K562 (cell line): ENCODE results near the gene WASHC4.

Source experiments
- FOXK2 ChIP-seq, 2 experiments: fragments of 450-650 bp; IDR thresholded peaks in 1 of 2; conservative IDR thresholded peaks in 1 of 2; 2 replicates each; pipeline ENCODE4 v1.6.1; 2016; ENCODE audit warnings: low read depth in 2 of 2, mild to moderate bottlenecking in 1 of 2
- KLF16 ChIP-seq: IDR thresholded peaks from 2 replicates; pipeline ENCODE4 v1.6.1; 2016; ENCODE audit warnings: antibody characterized with exemption
- MEF2D ChIP-seq: conservative IDR thresholded peaks from 2 replicates; pipeline ENCODE4 v1.6.1; 2016; ENCODE audit warnings: low read depth, missing genetic modification characterization, missing compliant biosample characterization
- NFYB ChIP-seq: IDR thresholded peaks from 2 replicates; pipeline ENCODE4 v1.6.1; 2011; ENCODE audit warnings: mild to moderate bottlenecking, moderate library complexity; ENCODE audit not compliant: insufficient read length; ENCODE audit errors: extremely low read depth
- POLR2AphosphoS5 ChIP-seq: IDR thresholded peaks from 2 replicates; pipeline ENCODE4 v1.6.1; 2011; ENCODE audit warnings: mild to moderate bottlenecking, low read depth, low read length, moderate library complexity; ENCODE audit not compliant: control insufficient read depth, insufficient read depth
- RBM39 ChIP-seq: fragments of 200-400 bp; formaldehyde crosslinking; optimal IDR thresholded peaks from 2 replicates; pipeline ENCODE3; 2018; ENCODE audit warnings: low read depth, low read length
- SOX6 ChIP-seq: fragments of 450-650 bp; IDR thresholded peaks from 2 replicates; pipeline ENCODE4 v1.6.1; 2014; ENCODE audit warnings: mild to moderate bottlenecking
- TCF3 ChIP-seq: sonication (generic); formaldehyde crosslinking; IDR thresholded peaks from 2 replicates; pipeline ENCODE4 v1.4.0; 2020; ENCODE audit warnings: mild to moderate bottlenecking, missing genetic modification reagents
- TRIM28 ChIP-seq: fragments of 450-650 bp; IDR thresholded peaks from 2 replicates; pipeline ENCODE4 v1.6.1; 2017
- ZFP36 ChIP-seq: fragments of 150-350 bp; IDR thresholded peaks from 2 replicates; pipeline ENCODE4 v1.6.1; 2018; ENCODE audit warnings: low read length, low read depth; ENCODE audit not compliant: partially characterized antibody
- ZNF3 ChIP-seq: fragments of 250-450 bp; sonication (Bioruptor Pico); IDR thresholded peaks from 2 replicates; pipeline ENCODE4 v1.5.0; 2021; ENCODE audit warnings: mild to moderate bottlenecking, moderate library complexity
- ZNF76 ChIP-seq: fragments of 250-450 bp; sonication (Bioruptor Pico); IDR thresholded peaks from 2 replicates; pipeline ENCODE4 v1.4.0; 2020; ENCODE audit warnings: mild to moderate bottlenecking, moderate library complexity, borderline replicate concordance
- TF ChIP-seq, protein P1 (sequence below): sonication (generic); formaldehyde crosslinking; IDR thresholded peaks from 2 replicates; pipeline ENCODE4 v1.8.0; 2022; ENCODE audit warnings: missing genetic modification reagents, mild to moderate bottlenecking, borderline replicate concordance
- TF ChIP-seq, protein P2 (sequence below), 3 experiments: IDR thresholded peaks in 2 of 3; conservative IDR thresholded peaks in 1 of 3; 2 replicates each; pipeline ENCODE4 v1.5.1; 2011 to 2012; ENCODE audit warnings: low read length in 3 of 3, mild to moderate bottlenecking in 3 of 3, control low read depth in 2 of 3, improper control_type of control experiment in 1 of 3, inconsistent platforms in 1 of 3, low read depth in 1 of 3, mixed read lengths in 1 of 3, moderate library complexity in 1 of 3; ENCODE audit not compliant: insufficient read depth in 2 of 3

DNA sequence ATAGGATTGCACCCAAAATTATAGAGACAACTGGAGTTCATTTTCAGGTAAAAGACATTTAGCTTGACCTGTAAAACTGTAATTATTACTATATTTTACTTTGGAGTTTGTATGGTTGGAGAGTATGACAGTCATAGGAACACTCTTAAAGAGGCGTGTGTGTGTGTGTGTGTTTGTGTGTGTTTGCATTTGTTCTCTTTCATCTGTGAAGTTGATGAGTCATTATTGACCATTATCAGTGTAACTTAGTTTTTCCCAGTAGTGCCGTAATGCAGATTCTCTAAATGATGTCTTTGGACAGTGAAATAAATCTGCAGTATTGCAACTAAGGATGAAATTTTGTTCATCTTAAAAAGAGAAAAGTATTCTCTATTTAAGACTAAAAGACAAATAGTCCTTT, 13.0 kb downstream of the WASHC4 start:
- TF ChIP-seq SOX6 (no peak), MEF2D (no peak), ZNF3 (no peak), ZFP36 (no peak), RBM39 (no peak), NFYB (no peak), TCF3 (CRISPR knock-in tag) (no peak), POLR2AphosphoS5 (no peak), FOXK2 (conservative IDR thresholded peaks at IDR 0.05 in 1 of 2, IDR thresholded peaks at IDR 0.05 in 1 of 2; ENCODE audit: low read depth in 2 of 2) (no peak), TRIM28 (no peak), ZNF76 (CRISPR knock-in tag) (no peak), KLF16 (no peak)
- TF ChIP-seq, protein P1, sequence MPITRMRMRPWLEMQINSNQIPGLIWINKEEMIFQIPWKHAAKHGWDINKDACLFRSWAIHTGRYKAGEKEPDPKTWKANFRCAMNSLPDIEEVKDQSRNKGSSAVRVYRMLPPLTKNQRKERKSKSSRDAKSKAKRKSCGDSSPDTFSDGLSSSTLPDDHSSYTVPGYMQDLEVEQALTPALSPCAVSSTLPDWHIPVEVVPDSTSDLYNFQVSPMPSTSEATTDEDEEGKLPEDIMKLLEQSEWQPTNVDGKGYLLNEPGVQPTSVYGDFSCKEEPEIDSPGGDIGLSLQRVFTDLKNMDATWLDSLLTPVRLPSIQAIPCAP (CRISPR knock-in tag), result no peak
- TF ChIP-seq, protein P2, sequence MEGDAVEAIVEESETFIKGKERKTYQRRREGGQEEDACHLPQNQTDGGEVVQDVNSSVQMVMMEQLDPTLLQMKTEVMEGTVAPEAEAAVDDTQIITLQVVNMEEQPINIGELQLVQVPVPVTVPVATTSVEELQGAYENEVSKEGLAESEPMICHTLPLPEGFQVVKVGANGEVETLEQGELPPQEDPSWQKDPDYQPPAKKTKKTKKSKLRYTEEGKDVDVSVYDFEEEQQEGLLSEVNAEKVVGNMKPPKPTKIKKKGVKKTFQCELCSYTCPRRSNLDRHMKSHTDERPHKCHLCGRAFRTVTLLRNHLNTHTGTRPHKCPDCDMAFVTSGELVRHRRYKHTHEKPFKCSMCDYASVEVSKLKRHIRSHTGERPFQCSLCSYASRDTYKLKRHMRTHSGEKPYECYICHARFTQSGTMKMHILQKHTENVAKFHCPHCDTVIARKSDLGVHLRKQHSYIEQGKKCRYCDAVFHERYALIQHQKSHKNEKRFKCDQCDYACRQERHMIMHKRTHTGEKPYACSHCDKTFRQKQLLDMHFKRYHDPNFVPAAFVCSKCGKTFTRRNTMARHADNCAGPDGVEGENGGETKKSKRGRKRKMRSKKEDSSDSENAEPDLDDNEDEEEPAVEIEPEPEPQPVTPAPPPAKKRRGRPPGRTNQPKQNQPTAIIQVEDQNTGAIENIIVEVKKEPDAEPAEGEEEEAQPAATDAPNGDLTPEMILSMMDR (IDR thresholded peaks at IDR 0.05 in 2 of 3, conservative IDR thresholded peaks at IDR 0.05 in 1 of 3; ENCODE audit: insufficient read depth in 2 of 3, low read depth in 1 of 3, low read length in 3 of 3), result no peak
